T-helper 1 cell treated with Interleukin-12 subunit alpha and Interleukin-12 subunit beta and Interleukin-4 antibody, amounts not matched to agents 30 μg/mL and 1 μg/mL, for 36 hours (primary cell): ENCODE measurements around the gene ATP6V0A4.
A peak's percentile ranks its signal among the peaks of the same experiment; 100 is the strongest.
"Not testable (repeated sequence)": the region's sequence is repeated elsewhere in the genome, so short reads cannot be mapped to it uniquely, and the experiment has no call there.

ENCODE experiments used
- H3K27ac Mint-ChIP-seq: one replicate; pipeline ENCODE4 v1.8.0; 2021; ENCODE audit warnings: mild to moderate bottlenecking, mixed read lengths
- H3K27me3 Mint-ChIP-seq: one replicate; pipeline ENCODE4 v1.8.0; 2021; ENCODE audit warnings: low read depth, mixed read lengths
- H3K36me3 Mint-ChIP-seq: one replicate; pipeline ENCODE4 v1.8.0; 2021; ENCODE audit warnings: low read depth, mixed read lengths
- H3K4me1 Mint-ChIP-seq: one replicate; pipeline ENCODE4 v1.8.0; 2021; ENCODE audit warnings: low read depth, mixed read lengths
- H3K4me3 Mint-ChIP-seq: one replicate; pipeline ENCODE4 v1.8.0; 2021; ENCODE audit warnings: mild to moderate bottlenecking, moderate library complexity, mixed read lengths
- H3K9me3 Mint-ChIP-seq: one replicate; pipeline ENCODE4 v1.8.0; 2021; ENCODE audit warnings: mixed read lengths

ATP6V0A4 gene

GRCh38 chr7:138821912-138822311 is 23.9 kb upstream of the ATP6V0A4 start:
- Mint-ChIP-seq H3K27ac (no peak overlapping the region), H3K36me3 (no peaks in the 10 kb centered on the region), H3K4me1 (peaks cover 10% of the 10 kb centered on the region), H3K27me3 (no peaks in the 10 kb centered on the region), H3K4me3 (no peak overlapping the region), H3K9me3 (peaks cover 9% of the 10 kb centered on the region)

GRCh38 chr7:138819625-138820024 is 21.6 kb upstream of the ATP6V0A4 start:
- H3K27ac Mint-ChIP-seq, result no peak overlapping the region
- H3K4me1 Mint-ChIP-seq, result peaks cover 16% of the 10 kb centered on the region
- H3K9me3 Mint-ChIP-seq, result peaks cover 5% of the 10 kb centered on the region
- H3K27me3 Mint-ChIP-seq, result no peaks in the 10 kb centered on the region
- H3K36me3 Mint-ChIP-seq, result no peaks in the 10 kb centered on the region
- no peak overlapping the region for H3K4me3 Mint-ChIP-seq

GRCh38 chr7:138816650-138817049 is 18.7 kb upstream of the ATP6V0A4 start:
- peaks cover 5% of the 10 kb centered on the region for H3K9me3 Mint-ChIP-seq
- H3K27ac Mint-ChIP-seq, result no peak overlapping the region

GRCh38 chr7:138814816-138815332 is 16.9 kb upstream of the ATP6V0A4 start:
- H3K36me3 Mint-ChIP-seq, result no peaks in the 10 kb centered on the region
- peak overlapping the region; percentile 0 for H3K27ac Mint-ChIP-seq
- H3K4me1 Mint-ChIP-seq, result peaks cover 30% of the 10 kb centered on the region
- peak overlapping the region; percentile 1 for H3K4me3 Mint-ChIP-seq
- peaks cover 5% of the 10 kb centered on the region for H3K9me3 Mint-ChIP-seq
- H3K27me3 Mint-ChIP-seq, result peaks cover 4% of the 10 kb centered on the region

More at GRCh38 chr7:138816650-138817049, 18.7 kb upstream of the ATP6V0A4 start:
- H3K4me1 Mint-ChIP-seq, result peaks cover 30% of the 10 kb centered on the region
- no peaks in the 10 kb centered on the region for H3K27me3 Mint-ChIP-seq
- no peak overlapping the region for H3K4me3 Mint-ChIP-seq
- no peaks in the 10 kb centered on the region for H3K36me3 Mint-ChIP-seq

- peak overlapping the region; percentile 84 for H3K27ac Mint-ChIP-seq
- peak overlapping the region; percentile 14 for H3K4me3 Mint-ChIP-seq
These were observed 15.9 kb upstream of the ATP6V0A4 start for GRCh38 chr7:138813945-138814344.

GRCh38 chr7:138811327-138811726 is 13.3 kb upstream of the ATP6V0A4 start:
- not testable (repeated sequence) for H3K4me3 Mint-ChIP-seq, H3K27ac Mint-ChIP-seq, H3K27me3 Mint-ChIP-seq, H3K36me3 Mint-ChIP-seq, H3K9me3 Mint-ChIP-seq
- peaks cover 22% of the 10 kb centered on the region for H3K4me1 Mint-ChIP-seq

More at GRCh38 chr7:138813945-138814344, 15.9 kb upstream of the ATP6V0A4 start:
- peaks cover 5% of the 10 kb centered on the region for H3K9me3 Mint-ChIP-seq
- no peaks in the 10 kb centered on the region for H3K36me3 Mint-ChIP-seq
- H3K4me1 Mint-ChIP-seq, result peaks cover 30% of the 10 kb centered on the region
- H3K27me3 Mint-ChIP-seq, result peaks cover 4% of the 10 kb centered on the region

GRCh38 chr7:138809346-138809745 is 11.3 kb upstream of the ATP6V0A4 start:
- peaks cover 5% of the 10 kb centered on the region for H3K9me3 Mint-ChIP-seq
- H3K4me3 Mint-ChIP-seq, result no peak overlapping the region
- H3K27me3 Mint-ChIP-seq, result peaks cover 4% of the 10 kb centered on the region
- H3K36me3 Mint-ChIP-seq, result peaks cover 8% of the 10 kb centered on the region
- H3K27ac Mint-ChIP-seq, result no peak overlapping the region
- H3K4me1 Mint-ChIP-seq, result peaks cover 16% of the 10 kb centered on the region

GRCh38 chr7:138804618-138805017 is 6.6 kb upstream of the ATP6V0A4 start:
- Mint-ChIP-seq H3K4me3 (no peak overlapping the region), H3K27me3 (no peaks in the 10 kb centered on the region), H3K9me3 (peaks cover 5% of the 10 kb centered on the region), H3K4me1 (peaks cover 5% of the 10 kb centered on the region), H3K36me3 (peaks cover 8% of the 10 kb centered on the region), H3K27ac (no peak overlapping the region)

- H3K4me3 Mint-ChIP-seq, result no peak overlapping the region
- no peak overlapping the region for H3K27ac Mint-ChIP-seq
- no peaks in the 10 kb centered on the region for H3K9me3 Mint-ChIP-seq
- H3K4me1 Mint-ChIP-seq, result peaks cover 15% of the 10 kb centered on the region
- peaks cover 4% of the 10 kb centered on the region for H3K27me3 Mint-ChIP-seq
- peaks cover 3% of the 10 kb centered on the region for H3K36me3 Mint-ChIP-seq
These were observed 4.7 kb upstream of the ATP6V0A4 start for GRCh38 chr7:138802706-138803105.

GRCh38 chr7:138801256-138801655 is 3.3 kb upstream of the ATP6V0A4 start:
- H3K27ac Mint-ChIP-seq, result no peak overlapping the region
- no peak overlapping the region for H3K4me3 Mint-ChIP-seq
- H3K27me3 Mint-ChIP-seq, result peaks cover 4% of the 10 kb centered on the region
- peaks cover 26% of the 10 kb centered on the region for H3K4me1 Mint-ChIP-seq
- H3K9me3 Mint-ChIP-seq, result no peaks in the 10 kb centered on the region
- peaks cover 6% of the 10 kb centered on the region for H3K36me3 Mint-ChIP-seq

GRCh38 chr7:138799336-138800000 is 1.5 kb upstream of the ATP6V0A4 start:
- Mint-ChIP-seq H3K27me3 (peaks cover 4% of the 10 kb centered on the region), H3K4me3 (no peak overlapping the region), H3K4me1 (peaks cover 25% of the 10 kb centered on the region), H3K9me3 (no peaks in the 10 kb centered on the region), H3K36me3 (peaks cover 4% of the 10 kb centered on the region), H3K27ac (no peak overlapping the region)

GRCh38 chr7:138798836-138799235 is 840 bp upstream of the ATP6V0A4 start:
- H3K9me3 Mint-ChIP-seq, result no peaks in the 10 kb centered on the region
- H3K36me3 Mint-ChIP-seq, result peaks cover 4% of the 10 kb centered on the region

GRCh38 chr7:138797046-138797445 is 950 bp downstream of the ATP6V0A4 start:
- H3K9me3 Mint-ChIP-seq, H3K27me3 Mint-ChIP-seq, H3K27ac Mint-ChIP-seq, H3K36me3 Mint-ChIP-seq, H3K4me3 Mint-ChIP-seq: not testable (repeated sequence)
- peaks cover 27% of the 10 kb centered on the region for H3K4me1 Mint-ChIP-seq

More at GRCh38 chr7:138798836-138799235, 840 bp upstream of the ATP6V0A4 start:
- peaks cover 4% of the 10 kb centered on the region for H3K27me3 Mint-ChIP-seq
- H3K27ac Mint-ChIP-seq, result no peak overlapping the region
- H3K4me1 Mint-ChIP-seq, result peaks cover 27% of the 10 kb centered on the region
- peak overlapping the region; percentile 52 for H3K4me3 Mint-ChIP-seq

GRCh38 chr7:138796038-138796615 is 1.9 kb downstream of the ATP6V0A4 start:
- H3K4me1 Mint-ChIP-seq, result peaks cover 27% of the 10 kb centered on the region
- no peaks in the 10 kb centered on the region for H3K9me3 Mint-ChIP-seq
- H3K27me3 Mint-ChIP-seq, result peaks cover 7% of the 10 kb centered on the region
- no peak overlapping the region for H3K27ac Mint-ChIP-seq
- no peak overlapping the region for H3K4me3 Mint-ChIP-seq
- H3K36me3 Mint-ChIP-seq, result peaks cover 4% of the 10 kb centered on the region
